ENCODE data around the gene MBNL1. TPM values are rescaled to one million over a fixed set of nuclear protein-coding genes. Genes with fewer than 3 reads are reported as not detected.

Gene MBNL1
- total RNA-seq, 6 experiments from 2014 or later: 49.9 to 89.6 (median 63.2) TPM

GRCh38 chr3:152447511-152447910 is 178.8 kb downstream of the MBNL1 start:
- H3K4me3 ChIP-seq: no peak overlapping the region
- no peaks in the 10 kb centered on the region for H3K27me3 ChIP-seq
- 71% methylated on average over 3 of the region's 3 CpGs for WGBS (ENCODE audit: insufficient coverage, low coverage, low lambda C conversion rate, missing lambda C conversion rate)
- H3K4me1 ChIP-seq: peaks cover 0 to 9% (median 2%) of the 10 kb centered on the region in 4 donors
- H3K9me3 ChIP-seq: no peaks in the 10 kb centered on the region
- intact Hi-C loops (cut with DNase I): no loop called here
- H3K27ac ChIP-seq: no peak overlapping the region
- H3K36me3 ChIP-seq: peaks cover 0 to 26% (median 3%) of the 10 kb centered on the region in 4 donors
- ATAC-seq (no peak), DNase-seq (no peak)
- TF ChIP-seq CTCF (IDR thresholded peaks at IDR 0.05) (no peak), POLR2A (IDR thresholded peaks at IDR 0.05) (no peak)

- Histone ChIP-seq H3K27ac (no peak overlapping the region), H3K4me1 (peaks cover 0 to 9% (median 2%) of the 10 kb centered on the region in 4 donors), H3K9me3 (no peaks in the 10 kb centered on the region), H3K27me3 (no peaks in the 10 kb centered on the region), H3K36me3 (peaks cover 0 to 27% (median 6%) of the 10 kb centered on the region in 4 donors), H3K4me3 (no peak overlapping the region)
- TF ChIP-seq POLR2A (IDR thresholded peaks at IDR 0.05): no peak
- no peak for TF ChIP-seq CTCF (IDR thresholded peaks at IDR 0.05)
- WGBS (ENCODE audit: insufficient coverage, low coverage, low lambda C conversion rate, missing lambda C conversion rate): 74% methylated on average over 1 of the region's 1 CpG
- ATAC-seq (no peak), DNase-seq (no peak)
- intact Hi-C loops (cut with DNase I): no loop called here
Observed at GRCh38 chr3:152448091-152448490, 179.4 kb downstream of the MBNL1 start.

- TF ChIP-seq CTCF (IDR thresholded peaks at IDR 0.05): no peak
- no peak for TF ChIP-seq POLR2A (IDR thresholded peaks at IDR 0.05)
- no peak overlapping the region for H3K27ac ChIP-seq
- 88% methylated on average over 1 of the region's 1 CpG for WGBS (ENCODE audit: insufficient coverage, low coverage, low lambda C conversion rate, missing lambda C conversion rate)
- H3K36me3 ChIP-seq: peaks cover 0 to 38% (median 11%) of the 10 kb centered on the region in 4 donors
- DNase-seq (no peak), ATAC-seq (peak in 2 of 4 donors; percentile 18 to 45)
- peaks cover 0 to 5% (median 0%) of the 10 kb centered on the region in 4 donors for H3K4me1 ChIP-seq
- no peaks in the 10 kb centered on the region for H3K9me3 ChIP-seq
- no peak overlapping the region for H3K4me3 ChIP-seq
- intact Hi-C loops (cut with DNase I): no loop called here
- no peaks in the 10 kb centered on the region for H3K27me3 ChIP-seq
Observed at GRCh38 chr3:152452318-152452717, 183.6 kb downstream of the MBNL1 start.

GRCh38 chr3:152454076-152454875 is 185.5 kb downstream of the MBNL1 start:
- Histone ChIP-seq H3K27me3 (no peaks in the 10 kb centered on the region), H3K27ac (no peak overlapping the region), H3K36me3 (peaks cover 0 to 29% (median 16%) of the 10 kb centered on the region in 4 donors), H3K9me3 (no peaks in the 10 kb centered on the region), H3K4me1 (no peaks in the 10 kb centered on the region), H3K4me3 (no peak overlapping the region)
- WGBS (ENCODE audit: insufficient coverage, low coverage, low lambda C conversion rate, missing lambda C conversion rate): 78% methylated on average over 6 of the region's 6 CpGs
- no peak for TF ChIP-seq CTCF (IDR thresholded peaks at IDR 0.05)
- ATAC-seq (no peak), DNase-seq (no peak)
- intact Hi-C loops (cut with DNase I): no loop called here
